SK-N-SH (cell line): Measurements from ENCODE around the gene CD99L2. TPM values are rescaled to one million over a fixed set of nuclear protein-coding genes. Genes with fewer than 3 reads are reported as not detected.

Experiments used
- CTCF ChIA-PET: fragments of 300-600, 350-600 bp; formaldehyde crosslinking; extraction: SDS; loops from one replicate; lab custom pipeline; 2021; lab: Yijun Ruan, JAX
- POLR2A ChIA-PET: fragments of 350-600 bp; sonication (Branson Sonifier 250); formaldehyde crosslinking; extraction: SDS; loops from one replicate; lab custom pipeline; 2020; ENCODE audit warnings: antibody characterized with exemption, inconsistent platforms; lab: Yijun Ruan, JAX
- DNase-seq: peaks from one replicate; pipeline ENCODE4 v3.0.0; 2012
- H2AFZ ChIP-seq: fragments of 200-600 bp; sonication (generic); 2 replicates; pipeline ENCODE4 v1.8.1; 2016; ENCODE audit warnings: antibody characterized with exemption, mild to moderate bottlenecking, low read depth
- H3F3A ChIP-seq: fragments of 200-600 bp; sonication (generic); replicated peaks from 2 replicates; pipeline ENCODE3; 2016; ENCODE audit warnings: antibody characterized with exemption, mild to moderate bottlenecking; ENCODE audit not compliant: insufficient read depth
- H3K27ac ChIP-seq, 2 experiments: fragments of 200-500 bp in 1 of 2; fragments of 200-600 bp in 1 of 2; sonication (Bioruptor generic) in 1 of 2; sonication (generic), shearing (Covaris generic) in 1 of 2; 2 replicates each; pipeline versions ENCODE4 v1.5.1 to v1.6.1; 2014 to 2016; ENCODE audit warnings: low read depth in 2 of 2, inconsistent platforms in 1 of 2, low read length in 1 of 2, mild to moderate bottlenecking in 1 of 2, mixed read lengths in 1 of 2
- H3K27me3 ChIP-seq: fragments of 200-600 bp; sonication (generic), shearing (Covaris generic); 2 replicates; pipeline ENCODE4 v1.6.1; 2016; ENCODE audit warnings: mixed run types; ENCODE audit not compliant: insufficient read depth
- H3K36me3 ChIP-seq, 2 experiments: fragments of 200-500 bp in 1 of 2; fragments of 200-600 bp in 1 of 2; sonication (Bioruptor generic) in 1 of 2; sonication (generic) in 1 of 2; replicated peaks in 1 of 2; 2 replicates each; pipeline versions ENCODE3 to v1.5.1; 2014 to 2016; ENCODE audit warnings: low read length in 1 of 2, mild to moderate bottlenecking in 1 of 2; ENCODE audit not compliant: insufficient read depth in 2 of 2, control insufficient read depth in 1 of 2
- H3K4me1 ChIP-seq, 2 experiments: fragments of 200-500 bp in 1 of 2; fragments of 200-600 bp in 1 of 2; sonication (Bioruptor generic) in 1 of 2; sonication (generic), shearing (Covaris generic) in 1 of 2; 2 replicates each; pipeline versions ENCODE4 v1.5.1 to v1.6.1; 2014 to 2016; ENCODE audit warnings: low read depth in 1 of 2, low read length in 1 of 2, mixed run types in 1 of 2; ENCODE audit not compliant: insufficient read depth in 2 of 2, control insufficient read depth in 1 of 2
- H3K4me2 ChIP-seq: fragments of 200-600 bp; sonication (generic), shearing (Covaris generic); 2 replicates; pipeline ENCODE4 v1.6.1; 2017; ENCODE audit warnings: mixed run types
- H3K4me3 ChIP-seq, 2 experiments: fragments of 200-500 bp in 1 of 2; fragments of 200-600 bp in 1 of 2; sonication (Bioruptor generic) in 1 of 2; sonication (generic), shearing (Covaris generic) in 1 of 2; 2 replicates each; pipeline versions ENCODE4 v1.5.1 to v1.8.1; 2014 to 2016; ENCODE audit warnings: low read depth in 2 of 2, inconsistent platforms in 1 of 2, low read length in 1 of 2, mild to moderate bottlenecking in 1 of 2, mixed read lengths in 1 of 2, moderate library complexity in 1 of 2
- H3K79me2 ChIP-seq: fragments of 200-600 bp; sonication (generic); 2 replicates; pipeline ENCODE4 v1.8.1; 2017; ENCODE audit warnings: mild to moderate bottlenecking; ENCODE audit not compliant: insufficient read depth
- H3K9ac ChIP-seq: fragments of 200-600 bp; sonication (generic); 2 replicates; pipeline ENCODE4 v1.6.1; 2017; ENCODE audit warnings: mixed run types
- H3K9me2 ChIP-seq: fragments of 200-600 bp; sonication (generic); 2 replicates; pipeline ENCODE4 v1.6.1; 2017; ENCODE audit warnings: mixed run types
- H3K9me3 ChIP-seq: fragments of 200-600 bp; sonication (generic); 2 replicates; pipeline ENCODE4 v1.6.1; 2017; ENCODE audit warnings: mixed run types, mild to moderate bottlenecking, moderate library complexity
- H4K20me1 ChIP-seq: fragments of 200-600 bp; sonication (generic); 2 replicates; pipeline ENCODE4 v1.6.1; 2017; ENCODE audit warnings: mild to moderate bottlenecking, mixed run types; ENCODE audit not compliant: insufficient read depth
- FOSL2 ChIP-seq: IDR thresholded peaks from 2 replicates; pipeline ENCODE4 v1.4.0; 2012; ENCODE audit warnings: low read depth, mild to moderate bottlenecking, moderate library complexity, borderline replicate concordance
- GABPA ChIP-seq: IDR thresholded peaks from 2 replicates; pipeline ENCODE4 v1.4.0; 2012; ENCODE audit warnings: low read depth, mild to moderate bottlenecking
- IRF3 ChIP-seq: fragments of 150-350 bp; IDR thresholded peaks from 2 replicates; pipeline ENCODE4 v1.6.1; 2016; ENCODE audit warnings: mild to moderate bottlenecking, low read depth, low read length
- MAX ChIP-seq: IDR thresholded peaks from 2 replicates; pipeline ENCODE4 v1.4.0; 2012; ENCODE audit warnings: low read depth
- MEF2A ChIP-seq: IDR thresholded peaks from 2 replicates; pipeline ENCODE4 v1.4.0; 2012; ENCODE audit warnings: low read depth, borderline replicate concordance
- MXI1 ChIP-seq: IDR thresholded peaks from 2 replicates; pipeline ENCODE4 v1.6.1; 2012; ENCODE audit warnings: mild to moderate bottlenecking, low read depth, low read length, improper control_type of control experiment
- POLR2AphosphoS5 ChIP-seq: IDR thresholded peaks from 2 replicates; pipeline ENCODE4 v1.6.1; 2012; ENCODE audit warnings: low read depth, low read length
- RAD21 ChIP-seq: IDR thresholded peaks from 2 replicates; pipeline ENCODE4 v1.6.1; 2012; ENCODE audit warnings: mild to moderate bottlenecking, low read length
- RCOR1 ChIP-seq: fragments of 150-350 bp; IDR thresholded peaks from 2 replicates; pipeline ENCODE4 v1.6.1; 2017; ENCODE audit warnings: antibody characterized with exemption, low read length
- USF2 ChIP-seq: fragments of 150-350 bp; IDR thresholded peaks from 2 replicates; pipeline ENCODE4 v1.6.1; 2017; ENCODE audit warnings: antibody characterized with exemption, low read length, low read depth, borderline replicate concordance
- YY1 ChIP-seq: IDR thresholded peaks from 2 replicates; pipeline ENCODE4 v1.4.0; 2012; ENCODE audit warnings: low read depth, mild to moderate bottlenecking
- ZBTB33 ChIP-seq: IDR thresholded peaks from 2 replicates; pipeline ENCODE4 v1.4.0; 2012; ENCODE audit warnings: low read depth, borderline replicate concordance
- WGBS: methylation state at CpG from one replicate; pipeline ENCODE4 v1.1.6; 2017; ENCODE audit warnings: low lambda C conversion rate; 5-methylcytosine and 5-hydroxymethylcytosine counted together
- polyA plus RNA-seq, 3 experiments: library from polyadenylated mRNA; depleted of rRNA; stranded (reverse); fragments of >200 nt; gene quantifications; 2 replicates each; pipeline ENCODE4 v1.2.3, GENCODE V29; 2012

The CD99L2 gene
- polyA plus RNA-seq, 1 of the 3 experiments (the other 2 are of a cell fraction), result 57.7 TPM

GRCh38 chrX:150880808-150881165 lies 17.7 kb downstream of the CD99L2 start:
- no peaks in the 10 kb centered on the region for H3K27me3 ChIP-seq
- no peak for DNase-seq
- CTCF ChIA-PET, result interaction anchor here (1.6 kb wide), 1 partner anchor 109 kb away, joined by 5 read pairs; no protein-coding TSS in a partner anchor
- no peak overlapping the region for H3K9ac ChIP-seq
- no peaks in the 10 kb centered on the region for H3K9me2 ChIP-seq
- no peak overlapping the region for H2AFZ ChIP-seq
- 57% methylated on average over 2 of the region's 2 CpGs for WGBS
- POLR2A ChIA-PET, result no interaction called here
- no peak overlapping the region for H3K4me2 ChIP-seq
- no peaks in the 10 kb centered on the region for H3K36me3 ChIP-seq
- no peaks in the 10 kb centered on the region for H3K9me3 ChIP-seq
- H3K79me2 ChIP-seq, result peaks cover 2% of the 10 kb centered on the region; the same call in 1 of the 2 replicates
- TF ChIP-seq MAX, result no peak
- TF ChIP-seq MXI1, result no peak
- TF ChIP-seq IRF3, result no peak
- TF ChIP-seq RCOR1, result no peak
- TF ChIP-seq MEF2A, result no peak
- TF ChIP-seq FOSL2, result no peak
- TF ChIP-seq POLR2AphosphoS5, result no peak
- no peak for TF ChIP-seq USF2
- TF ChIP-seq GABPA, result no peak
- TF ChIP-seq YY1, result no peak
- TF ChIP-seq RAD21, result no peak
- no peak for TF ChIP-seq ZBTB33
- no peaks in the 10 kb centered on the region for H3F3A ChIP-seq
- no peak overlapping the region for H3K4me3 ChIP-seq
- H4K20me1 ChIP-seq, result no peaks in the 10 kb centered on the region
- H3K27ac ChIP-seq, result no peak overlapping the region
- no peaks in the 10 kb centered on the region for H3K4me1 ChIP-seq
